Parathyroid adenoma (tissue), 2 donors: ENCODE data around the gene GPC6.

Experiments
- H2AFZ ChIP-seq: fragments of 300-600 bp; sonication (generic); one replicate; pipeline ENCODE4 v1.7.0; 2017; ENCODE audit warnings: antibody characterized with exemption, mild to moderate bottlenecking
- H3K27ac ChIP-seq: fragments of 300-600 bp; sonication (generic); one replicate; pipeline ENCODE4 v1.7.0; 2017
- H3K27me3 ChIP-seq: fragments of 300-600 bp; sonication (generic); one replicate; pipeline ENCODE4 v1.7.0; 2017; ENCODE audit warnings: low read length; ENCODE audit not compliant: control insufficient read depth, insufficient read depth
- H3K36me3 ChIP-seq: fragments of 300-600 bp; sonication (generic); one replicate; pipeline ENCODE4 v1.7.0; 2017; ENCODE audit warnings: low read length; ENCODE audit not compliant: control insufficient read depth, insufficient read depth
- H3K4me1 ChIP-seq: fragments of 300-600 bp; sonication (generic); one replicate; pipeline ENCODE4 v1.7.0; 2017; ENCODE audit warnings: control low read depth
- H3K4me2 ChIP-seq: fragments of 300-600 bp; sonication (generic); one replicate; pipeline ENCODE4 v1.7.0; 2017; ENCODE audit warnings: low read length
- H3K4me3 ChIP-seq: fragments of 300-600 bp; sonication (generic); one replicate; pipeline ENCODE4 v1.7.0; 2017; ENCODE audit warnings: low read depth, low read length
- H3K79me2 ChIP-seq: fragments of 300-600 bp; sonication (generic); one replicate; pipeline ENCODE4 v1.7.0; 2017; ENCODE audit warnings: control low read depth
- H3K9ac ChIP-seq: fragments of 300-600 bp; sonication (generic); one replicate; pipeline ENCODE4 v1.7.0; 2017; ENCODE audit warnings: mild to moderate bottlenecking
- H3K9me3 ChIP-seq: fragments of 300-600 bp; sonication (generic); one replicate; pipeline ENCODE4 v1.7.0; 2017; ENCODE audit warnings: low read length; ENCODE audit not compliant: control insufficient read depth
- TF ChIP-seq, protein P1 (sequence below): fragments of 300-600 bp; sonication (generic); IDR thresholded peaks from one replicate; pipeline ENCODE4 v1.7.0; 2017; ENCODE audit warnings: antibody characterized with exemption, mild to moderate bottlenecking
- donor health status: primary hyperparathyroidism.

GPC6 gene

DNA sequence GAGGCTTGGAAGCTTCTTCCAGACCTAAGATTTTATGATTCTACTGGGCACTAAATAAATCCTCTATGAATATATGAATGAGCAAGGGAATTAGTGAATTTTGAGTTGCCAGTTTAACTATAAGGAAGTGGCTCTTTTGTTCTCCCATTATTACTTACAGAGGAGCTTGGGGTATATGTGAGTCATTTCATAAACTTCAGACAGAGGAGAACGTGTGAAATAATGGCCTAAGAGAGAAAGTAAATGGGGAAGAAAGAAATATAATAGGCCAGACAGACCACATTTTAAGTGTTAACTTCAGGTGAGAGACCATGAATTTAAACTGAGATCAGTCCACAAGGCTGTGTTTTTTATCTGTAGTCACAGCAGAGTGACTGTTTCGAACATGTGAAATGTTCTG is 570.9 kb downstream of the GPC6 start:
- H3K79me2 ChIP-seq, result no peaks in the 10 kb centered on the region
- TF ChIP-seq, protein P1, sequence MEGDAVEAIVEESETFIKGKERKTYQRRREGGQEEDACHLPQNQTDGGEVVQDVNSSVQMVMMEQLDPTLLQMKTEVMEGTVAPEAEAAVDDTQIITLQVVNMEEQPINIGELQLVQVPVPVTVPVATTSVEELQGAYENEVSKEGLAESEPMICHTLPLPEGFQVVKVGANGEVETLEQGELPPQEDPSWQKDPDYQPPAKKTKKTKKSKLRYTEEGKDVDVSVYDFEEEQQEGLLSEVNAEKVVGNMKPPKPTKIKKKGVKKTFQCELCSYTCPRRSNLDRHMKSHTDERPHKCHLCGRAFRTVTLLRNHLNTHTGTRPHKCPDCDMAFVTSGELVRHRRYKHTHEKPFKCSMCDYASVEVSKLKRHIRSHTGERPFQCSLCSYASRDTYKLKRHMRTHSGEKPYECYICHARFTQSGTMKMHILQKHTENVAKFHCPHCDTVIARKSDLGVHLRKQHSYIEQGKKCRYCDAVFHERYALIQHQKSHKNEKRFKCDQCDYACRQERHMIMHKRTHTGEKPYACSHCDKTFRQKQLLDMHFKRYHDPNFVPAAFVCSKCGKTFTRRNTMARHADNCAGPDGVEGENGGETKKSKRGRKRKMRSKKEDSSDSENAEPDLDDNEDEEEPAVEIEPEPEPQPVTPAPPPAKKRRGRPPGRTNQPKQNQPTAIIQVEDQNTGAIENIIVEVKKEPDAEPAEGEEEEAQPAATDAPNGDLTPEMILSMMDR, result no peak
- H3K4me2 ChIP-seq, result no peak overlapping the region
- H3K4me3 ChIP-seq, result no peak overlapping the region
- H3K9me3 ChIP-seq, result no peaks in the 10 kb centered on the region
- H3K27me3 ChIP-seq, result no peaks in the 10 kb centered on the region
- H3K27ac ChIP-seq, result no peak overlapping the region
- H3K4me1 ChIP-seq, result no peaks in the 10 kb centered on the region
- no peak overlapping the region for H2AFZ ChIP-seq
- H3K36me3 ChIP-seq, result no peaks in the 10 kb centered on the region
- H3K9ac ChIP-seq, result no peak overlapping the region

DNA sequence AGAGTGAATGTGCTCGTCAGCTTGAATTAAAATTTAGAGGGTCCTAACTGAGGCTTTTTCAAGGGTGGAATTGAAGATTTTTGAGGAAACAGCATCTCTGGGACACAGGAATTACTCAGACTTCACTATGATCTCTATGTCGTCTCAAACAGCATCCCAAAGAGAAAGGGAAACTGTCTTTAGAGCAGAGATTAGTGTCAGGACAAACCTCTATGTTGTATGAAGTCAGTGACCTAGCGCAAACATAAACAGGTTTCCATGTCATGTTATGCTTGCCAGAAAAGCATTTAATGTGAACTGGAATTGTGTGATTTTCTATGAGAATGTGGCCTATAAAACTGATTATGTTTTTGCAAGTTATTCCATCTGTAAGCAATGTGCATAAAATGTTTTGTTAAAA is 573.7 kb downstream of the GPC6 start:
- TF ChIP-seq, protein P1, result no peak
- Histone ChIP-seq H3K79me2 (no peaks in the 10 kb centered on the region), H3K4me2 (no peak overlapping the region), H2AFZ (no peak overlapping the region), H3K4me1 (no peaks in the 10 kb centered on the region), H3K27me3 (no peaks in the 10 kb centered on the region), H3K9me3 (no peaks in the 10 kb centered on the region), H3K36me3 (no peaks in the 10 kb centered on the region), H3K27ac (no peak overlapping the region), H3K4me3 (no peak overlapping the region), H3K9ac (no peak overlapping the region)

DNA sequence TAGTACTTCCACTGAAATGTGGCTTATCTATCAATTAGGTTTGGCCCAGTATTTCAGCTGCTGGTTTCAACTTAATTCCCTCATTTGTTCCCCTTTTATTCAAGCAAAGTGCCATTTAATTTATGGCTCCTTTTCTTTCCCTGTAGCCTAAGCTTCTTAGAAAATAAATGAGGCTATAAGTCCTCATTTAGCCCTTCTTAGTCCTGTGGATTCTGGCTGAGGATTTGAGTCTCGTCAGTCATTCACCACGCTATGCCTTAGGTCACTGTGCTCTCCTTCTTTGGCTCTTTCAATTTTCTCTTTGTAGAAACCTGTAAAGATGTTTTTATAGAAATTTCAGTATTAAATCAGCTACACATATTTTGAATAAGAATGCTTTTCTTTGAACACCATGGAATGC is 579.1 kb downstream of the GPC6 start:
- TF ChIP-seq, protein P1, result no peak
- Histone ChIP-seq H3K27ac (no peak overlapping the region), H3K79me2 (no peaks in the 10 kb centered on the region)

DNA sequence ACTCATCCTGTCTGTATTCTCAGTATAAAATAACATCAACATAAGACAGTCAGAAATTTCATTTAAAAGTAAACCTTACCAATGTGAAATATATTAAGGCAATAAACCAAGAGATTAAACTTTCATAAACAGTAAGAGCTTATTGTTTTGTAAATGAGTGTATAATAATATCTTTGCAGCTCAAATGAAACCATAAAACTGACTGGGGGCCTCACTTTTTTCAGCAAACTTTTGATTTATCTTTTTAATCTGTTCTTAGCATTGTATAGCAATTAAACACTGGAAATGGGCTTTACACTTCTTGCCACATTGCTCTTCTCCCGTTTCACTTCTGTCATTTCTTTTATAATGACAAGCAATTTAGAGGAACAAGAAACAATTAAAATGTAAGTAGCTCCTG is 580.3 kb downstream of the GPC6 start:
- Histone ChIP-seq H3K4me2 (no peak overlapping the region), H3K79me2 (no peaks in the 10 kb centered on the region), H3K27me3 (no peaks in the 10 kb centered on the region), H3K27ac (no peak overlapping the region), H3K4me1 (no peaks in the 10 kb centered on the region), H3K9me3 (no peaks in the 10 kb centered on the region), H2AFZ (no peak overlapping the region), H3K36me3 (no peaks in the 10 kb centered on the region), H3K9ac (no peak overlapping the region), H3K4me3 (no peak overlapping the region)
- TF ChIP-seq, protein P1, result no peak

More for the DNA sequence above, 579.1 kb downstream of the GPC6 start:
- Histone ChIP-seq H3K36me3 (no peaks in the 10 kb centered on the region), H3K27me3 (no peaks in the 10 kb centered on the region), H3K4me1 (no peaks in the 10 kb centered on the region), H3K9me3 (no peaks in the 10 kb centered on the region), H3K9ac (no peak overlapping the region), H2AFZ (no peak overlapping the region), H3K4me2 (no peak overlapping the region), H3K4me3 (no peak overlapping the region)

DNA sequence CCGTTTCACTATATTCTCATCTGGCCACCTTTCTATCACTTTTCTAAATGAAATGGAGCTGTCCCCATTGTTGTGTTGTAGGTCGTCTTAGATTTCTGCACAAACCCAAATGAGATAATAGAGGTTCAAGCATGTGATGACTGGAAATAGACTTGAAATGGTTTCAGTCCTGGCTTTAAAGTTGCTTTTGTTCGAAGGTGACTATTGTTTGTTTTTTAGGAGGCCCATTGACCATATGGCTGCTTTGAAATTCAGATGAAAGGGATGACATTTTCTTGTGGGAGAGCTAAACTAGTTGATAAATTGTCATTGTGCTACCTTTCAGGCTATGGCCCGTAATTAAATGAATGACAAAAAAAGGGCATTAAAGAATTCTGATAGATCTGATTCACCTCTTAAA is 583.7 kb downstream of the GPC6 start:
- TF ChIP-seq, protein P1, result no peak
- Histone ChIP-seq H3K4me1 (no peaks in the 10 kb centered on the region), H2AFZ (no peak overlapping the region), H3K27ac (no peak overlapping the region), H3K36me3 (no peaks in the 10 kb centered on the region), H3K9ac (no peak overlapping the region), H3K79me2 (no peaks in the 10 kb centered on the region), H3K4me2 (no peak overlapping the region), H3K4me3 (no peak overlapping the region), H3K9me3 (no peaks in the 10 kb centered on the region), H3K27me3 (no peaks in the 10 kb centered on the region)
